Stomach (tissue), 9 donors: Measurements from ENCODE around the gene METTL4. TPM values are rescaled to one million over a fixed set of nuclear protein-coding genes. Genes with fewer than 3 reads are reported as not detected.

Experiments used
- DNase-seq, 2 donors: peaks; one replicate each; pipeline versions ENCODE4 v3.0.0 to v3.0.0-alpha.2; 2013 to 2019
- H3K27ac ChIP-seq, 5 donors: fragments of 200-600 bp in 4 of 5; sonication (generic) in 4 of 5; one replicate each; pipeline ENCODE4 v1.5.1; 2013 to 2019; ENCODE audit warnings: mild to moderate bottlenecking in 1 of 5, moderate library complexity in 1 of 5
- H3K27me3 ChIP-seq, 3 donors: fragments of 200-600 bp; sonication (generic); one replicate each; pipeline ENCODE4 v1.5.1; 2017 to 2019; ENCODE audit warnings: mixed run types in 1 of 3
- H3K36me3 ChIP-seq, 4 donors: fragments of 200-600 bp; sonication (generic); 1 replicate in 3 of 4; 2 replicates in 1 of 4; pipeline ENCODE4 v1.5.1; 2016 to 2019
- H3K4me1 ChIP-seq, 4 donors: fragments of 200-600 bp; sonication (generic); one replicate each; pipeline ENCODE4 v1.5.1; 2016 to 2019
- H3K4me3 ChIP-seq, 4 donors: fragments of 200-600 bp; sonication (generic) in 3 of 4; one replicate each; pipeline ENCODE4 v1.5.1; 2016 to 2019; ENCODE audit warnings: mild to moderate bottlenecking in 1 of 4
- H3K9me3 ChIP-seq, 4 donors: fragments of 200-600 bp; sonication (generic); one replicate each; pipeline ENCODE4 v1.5.1; 2016 to 2019
- EP300 ChIP-seq: sonication (generic); formaldehyde crosslinking; IDR thresholded peaks from one replicate; pipeline ENCODE4 v1.6.1; 2017; ENCODE audit warnings: antibody characterized with exemption
- POLR2A ChIP-seq, 4 donors: fragments of 450-650 bp; IDR thresholded peaks; one replicate each; pipeline ENCODE4 v1.6.1; 2016; ENCODE audit warnings: antibody characterized with exemption in 4 of 4, control low read depth in 2 of 4, mild to moderate bottlenecking in 1 of 4, moderate library complexity in 1 of 4
- POLR2AphosphoS5 ChIP-seq, 3 donors: sonication (generic); formaldehyde crosslinking; IDR thresholded peaks; one replicate each; pipeline ENCODE4 v1.6.1; 2016; ENCODE audit warnings: antibody characterized with exemption in 3 of 3
- WGBS, 5 donors: extraction: QIAGEN DNeasy Blood & Tissue Kit in 3 of 5; methylation state at CpG; one replicate each; pipeline versions ENCODE4 v1.1.5 to v1.1.7; 2013 to 2018; 5-methylcytosine and 5-hydroxymethylcytosine counted together
- intact Hi-C: fragments of 100-400 bp; cut with DNase I; formaldehyde crosslinking; loops from one replicate; pipeline ENCODE4 v1.15.1; 2023; ENCODE audit warnings: low total_unique reads
- polyA plus RNA-seq, 3 donors: library from polyadenylated mRNA; stranded (reverse); fragments of 200-250 nt; gene quantifications; one replicate each; pipeline ENCODE4 v1.2.3, GENCODE V29; 2013
- total RNA-seq, 5 donors: library from RNA; depleted of rRNA; stranded (reverse); fragments of >200 nt; gene quantifications; one replicate each; pipeline versions ENCODE4 v1.1.0 to v1.2.3, GENCODE V29; 2014 to 2016
- TF ChIP-seq, protein P1 (sequence below), 7 experiments: fragments of 450-650 bp in 4 of 7; fragments of 200-600 bp in 3 of 7; sonication (generic) in 3 of 7; IDR thresholded peaks; one replicate each; pipeline ENCODE4 v1.5.1; 2016 to 2019; ENCODE audit warnings: antibody characterized with exemption in 7 of 7, control low read depth in 2 of 7, mild to moderate bottlenecking in 1 of 7
- donor health status: healthy with polysubstance abuse.
- donor health status: Bipolar disorder and iron deficiency.
- donor health status: healthy.

METTL4 gene
- total and polyA plus RNA-seq, 8 donors: 0.89 to 17.1 (median 4.2) TPM

DNA sequence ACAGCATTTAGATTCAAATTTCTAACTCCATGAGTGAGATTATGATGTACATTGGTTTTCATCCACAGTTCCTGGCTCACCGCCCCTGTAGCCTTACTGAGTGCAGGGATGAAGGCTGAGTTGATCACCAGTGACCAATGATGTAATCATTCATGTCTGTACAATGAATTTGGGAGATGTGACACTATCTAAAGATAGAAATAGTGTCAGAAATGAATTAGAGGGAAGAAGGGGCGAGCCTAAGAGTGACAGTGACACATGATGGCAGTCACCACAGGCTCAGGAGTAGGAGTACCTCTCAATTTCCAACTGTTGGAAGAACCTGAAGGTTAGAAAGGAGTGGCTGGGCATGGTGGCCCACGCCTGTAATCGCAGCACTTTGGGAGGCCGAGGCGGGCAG is 3.2 kb downstream of the METTL4 start:
- no peak overlapping the region for H3K27ac ChIP-seq
- no peaks in the 10 kb centered on the region for H3K27me3 ChIP-seq
- intact Hi-C loops: no loop called here
- H3K36me3 ChIP-seq: peaks cover 0 to 25% (median 10%) of the 10 kb centered on the region in 4 donors
- no peak overlapping the region for H3K4me3 ChIP-seq
- peaks cover 9 to 39% (median 25%) of the 10 kb centered on the region in 4 donors for H3K4me1 ChIP-seq
- 77 to 83% (median 79%) methylated on average over 6 of the region's 6 CpGs for WGBS, 5 donors
- no peak for DNase-seq
- TF ChIP-seq EP300: no peak
- no peak for TF ChIP-seq POLR2A (IDR thresholded peaks at IDR 0.05)
- TF ChIP-seq, protein P1, sequence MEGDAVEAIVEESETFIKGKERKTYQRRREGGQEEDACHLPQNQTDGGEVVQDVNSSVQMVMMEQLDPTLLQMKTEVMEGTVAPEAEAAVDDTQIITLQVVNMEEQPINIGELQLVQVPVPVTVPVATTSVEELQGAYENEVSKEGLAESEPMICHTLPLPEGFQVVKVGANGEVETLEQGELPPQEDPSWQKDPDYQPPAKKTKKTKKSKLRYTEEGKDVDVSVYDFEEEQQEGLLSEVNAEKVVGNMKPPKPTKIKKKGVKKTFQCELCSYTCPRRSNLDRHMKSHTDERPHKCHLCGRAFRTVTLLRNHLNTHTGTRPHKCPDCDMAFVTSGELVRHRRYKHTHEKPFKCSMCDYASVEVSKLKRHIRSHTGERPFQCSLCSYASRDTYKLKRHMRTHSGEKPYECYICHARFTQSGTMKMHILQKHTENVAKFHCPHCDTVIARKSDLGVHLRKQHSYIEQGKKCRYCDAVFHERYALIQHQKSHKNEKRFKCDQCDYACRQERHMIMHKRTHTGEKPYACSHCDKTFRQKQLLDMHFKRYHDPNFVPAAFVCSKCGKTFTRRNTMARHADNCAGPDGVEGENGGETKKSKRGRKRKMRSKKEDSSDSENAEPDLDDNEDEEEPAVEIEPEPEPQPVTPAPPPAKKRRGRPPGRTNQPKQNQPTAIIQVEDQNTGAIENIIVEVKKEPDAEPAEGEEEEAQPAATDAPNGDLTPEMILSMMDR (IDR thresholded peaks at IDR 0.05): no peak
- TF ChIP-seq POLR2AphosphoS5 (IDR thresholded peaks at IDR 0.05): no peak
- no peaks in the 10 kb centered on the region for H3K9me3 ChIP-seq

- no peaks in the 10 kb centered on the region for H3K9me3 ChIP-seq
- TF ChIP-seq, protein P1 (IDR thresholded peaks at IDR 0.05): no peak
- TF ChIP-seq POLR2A (IDR thresholded peaks at IDR 0.05) (no peak), POLR2AphosphoS5 (IDR thresholded peaks at IDR 0.05) (no peak), EP300 (no peak)
- H3K27ac ChIP-seq: no peak overlapping the region
- DNase-seq: no peak
- peaks cover 0 to 8% (median 4%) of the 10 kb centered on the region in 4 donors for H3K4me1 ChIP-seq
- H3K27me3 ChIP-seq: no peaks in the 10 kb centered on the region
- intact Hi-C loops: no loop called here
- 86 to 100% (median 95%) methylated on average over 1 of the region's 1 CpG for WGBS, 5 donors
- H3K36me3 ChIP-seq: peaks cover 4 to 41% (median 30%) of the 10 kb centered on the region in 4 donors
- H3K4me3 ChIP-seq: no peak overlapping the region
Measured at GRCh38 chr18:2564373-2564772, 6.9 kb downstream of the METTL4 start.

DNA sequence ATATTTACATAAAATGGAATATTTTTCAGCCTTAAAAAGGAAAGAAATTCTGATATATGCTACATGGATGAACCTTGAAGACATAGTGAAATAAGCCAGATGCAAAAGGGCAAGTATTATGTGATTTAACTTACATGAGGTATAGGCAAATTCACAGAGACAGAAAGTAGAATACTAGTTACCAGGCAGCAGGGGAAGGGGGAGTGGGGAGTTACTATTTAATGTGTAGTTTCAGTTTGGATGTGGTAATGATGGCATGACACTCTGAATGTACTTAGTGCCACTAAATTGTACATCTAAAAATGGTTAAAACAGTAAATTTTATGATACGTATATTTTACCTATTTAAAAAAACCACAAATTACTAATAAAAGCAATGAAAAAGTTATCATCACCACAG is 12.1 kb downstream of the METTL4 start:
- H3K27me3 ChIP-seq: no peaks in the 10 kb centered on the region
- intact Hi-C loops: no loop called here
- no peak overlapping the region for H3K27ac ChIP-seq
- TF ChIP-seq, protein P1 (IDR thresholded peaks at IDR 0.05): no peak
- TF ChIP-seq POLR2A (IDR thresholded peaks at IDR 0.05): no peak
- TF ChIP-seq EP300: no peak
- TF ChIP-seq POLR2AphosphoS5 (IDR thresholded peaks at IDR 0.05): no peak
- H3K36me3 ChIP-seq: peaks cover 4 to 31% (median 21%) of the 10 kb centered on the region in 4 donors
- H3K4me1 ChIP-seq: no peaks in the 10 kb centered on the region
- 95 to 100% (median 100%) methylated on average over 1 of the region's 1 CpG for WGBS, 5 donors
- no peaks in the 10 kb centered on the region for H3K9me3 ChIP-seq
- no peak for DNase-seq
- H3K4me3 ChIP-seq: no peak overlapping the region

DNA sequence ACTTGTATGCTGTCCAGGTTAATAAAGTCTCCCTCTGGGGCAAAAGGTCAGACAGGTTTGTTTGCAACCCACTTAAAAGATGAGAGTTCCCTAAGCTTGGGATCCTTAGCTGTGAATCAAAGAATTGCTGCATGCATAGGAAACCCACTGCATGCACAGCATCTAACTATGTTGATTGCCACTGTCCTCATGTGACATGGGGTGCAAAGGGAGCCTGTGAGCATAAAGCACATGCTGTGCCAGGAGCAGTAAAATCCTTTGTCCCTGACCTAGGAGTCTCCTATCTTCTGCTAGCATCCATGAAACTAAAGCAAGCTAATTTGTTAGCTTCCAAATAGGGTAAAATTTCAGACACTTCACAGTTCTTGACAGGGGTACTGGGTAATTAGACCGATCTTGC is 13.8 kb downstream of the METTL4 start:
- Histone ChIP-seq H3K9me3 (no peaks in the 10 kb centered on the region), H3K27me3 (no peaks in the 10 kb centered on the region), H3K4me1 (no peaks in the 10 kb centered on the region), H3K27ac (no peak overlapping the region), H3K36me3 (peaks cover 4 to 40% (median 16%) of the 10 kb centered on the region in 4 donors), H3K4me3 (no peak overlapping the region)
- 11 to 100% (median 79%) methylated on average over 1 of the region's 1 CpG for WGBS, 5 donors
- no peak for DNase-seq
- intact Hi-C loops: no loop called here
- TF ChIP-seq EP300 (no peak), POLR2AphosphoS5 (IDR thresholded peaks at IDR 0.05) (no peak), POLR2A (IDR thresholded peaks at IDR 0.05) (no peak)
- TF ChIP-seq, protein P1 (IDR thresholded peaks at IDR 0.05): no peak
